GM12878 (cell line): Measurements from ENCODE around the gene CCDC81. TPM values are rescaled to one million over a fixed set of nuclear protein-coding genes. Genes with fewer than 3 reads are reported as not detected.

ENCODE experiments used
- ATAC-seq: fragments of 200-7000 bp; cut with Tn5 transposase; 3 replicates; pipeline ENCODE4 v1.9.1; 2020; ENCODE audit warnings: mild to moderate bottlenecking, moderate library complexity
- BruUV-seq: library from RNA; stranded (reverse); fragments of 400-500 nt; replicated peaks from 2 replicates; lab custom pipeline; 2021; lab: Mats Ljungman, UMichigan
- CTCF ChIA-PET: fragments of 300-600 bp; sonication (Branson Sonifier 250); formaldehyde crosslinking; extraction: SDS; loops from one replicate; lab custom pipeline; 2021; ENCODE audit warnings: inconsistent platforms; lab: Yijun Ruan, JAX
- POLR2A ChIA-PET: fragments of 350-600 bp; formaldehyde crosslinking; extraction: SDS; loops from one replicate; lab custom pipeline; 2021; ENCODE audit warnings: inconsistent platforms; lab: Charles Lee
- RAD21 ChIA-PET: fragments of 300-600 bp; sonication (Branson Sonifier 250); formaldehyde crosslinking; loops from one replicate; lab custom pipeline; 2023; ENCODE audit warnings: antibody characterized with exemption; ENCODE audit not compliant: unreplicated experiment; lab: Charles Lee
- SMC1A ChIA-PET: fragments of 300-600 bp; sonication (Branson Sonifier 250); formaldehyde crosslinking; loops from one replicate; lab custom pipeline; 2023; ENCODE audit not compliant: unreplicated experiment, uncharacterized antibody; lab: Charles Lee
- DNase-seq: peaks from one replicate; pipeline ENCODE4 v3.0.0-alpha.2; 2011; ENCODE audit warnings: low read depth, low spot score
- FAIRE-seq: peaks from 3 replicates; lab custom pipeline; 2011; peaks lifted over from hg19 to GRCh38; lab: Jason Lieb, UNC
- H2AFZ ChIP-seq: 2 replicates; pipeline ENCODE4 v1.6.0; 2011; ENCODE audit warnings: low read depth, low read length, control low read depth; ENCODE audit not compliant: control insufficient read depth
- H3K27ac ChIP-seq: 2 replicates; pipeline ENCODE4 v1.5.1; 2011; ENCODE audit warnings: control low read depth; ENCODE audit not compliant: control insufficient read depth, insufficient read depth
- H3K27me3 ChIP-seq, 2 experiments: replicated peaks in 1 of 2; 2 replicates each; pipeline versions ENCODE4 v1.6.0 to v1.6.1; 2011; ENCODE audit warnings: low read length in 1 of 2; ENCODE audit not compliant: control insufficient read depth in 2 of 2, insufficient read depth in 2 of 2
- H3K36me3 ChIP-seq, 2 experiments: 2 replicates each; pipeline ENCODE4 v1.5.1; 2011; ENCODE audit warnings: low read length in 1 of 2; ENCODE audit not compliant: control insufficient read depth in 2 of 2, insufficient read depth in 2 of 2
- H3K4me1 ChIP-seq: 2 replicates; pipeline ENCODE4 v1.6.1; 2011; ENCODE audit warnings: mild to moderate bottlenecking, low read length, moderate library complexity, mixed read lengths; ENCODE audit not compliant: control insufficient read depth, insufficient read depth
- H3K4me2 ChIP-seq: 2 replicates; pipeline ENCODE4 v1.6.0; 2011; ENCODE audit warnings: control low read depth; ENCODE audit not compliant: control insufficient read depth, insufficient read depth
- H3K4me3 ChIP-seq: fragments of 200-600 bp; sonication (generic); 2 replicates; pipeline ENCODE4 v1.5.1; 2016
- H3K79me2 ChIP-seq: 2 replicates; pipeline ENCODE4 v1.6.0; 2011; ENCODE audit warnings: low read length; ENCODE audit not compliant: control insufficient read depth, insufficient read depth
- H3K9ac ChIP-seq: 2 replicates; pipeline ENCODE4 v1.8.0; 2011; ENCODE audit warnings: low read length, control low read depth, mixed read lengths; ENCODE audit not compliant: control insufficient read depth, insufficient read depth
- H3K9me3 ChIP-seq: replicated peaks from 3 replicates; pipeline ENCODE4 v1.5.1; 2011; ENCODE audit warnings: mild to moderate bottlenecking, low read length; ENCODE audit not compliant: control insufficient read depth, insufficient read depth
- H4K20me1 ChIP-seq: 2 replicates; pipeline ENCODE4 v1.6.0; 2011; ENCODE audit not compliant: control insufficient read depth, insufficient read depth
- BHLHE40 ChIP-seq, 2 experiments: fragments of 450-650 bp in 1 of 2; IDR thresholded peaks; 2 replicates each; pipeline ENCODE4 v1.6.1; 2011 to 2017; ENCODE audit warnings: low read depth in 2 of 2, borderline replicate concordance in 1 of 2, improper control_type of control experiment in 1 of 2, low read length in 1 of 2, mild to moderate bottlenecking in 1 of 2
- CEBPB ChIP-seq, 2 experiments: fragments of 150-350 bp in 1 of 2; IDR thresholded peaks; 2 replicates each; pipeline ENCODE4 v1.6.1; 2012 to 2014; ENCODE audit warnings: low read depth in 2 of 2, low read length in 2 of 2, borderline replicate concordance in 1 of 2, inconsistent platforms in 1 of 2
- ETV6 ChIP-seq, 2 experiments: fragments of 450-650 bp in 1 of 2; IDR thresholded peaks in 1 of 2; conservative IDR thresholded peaks in 1 of 2; 2 replicates each; pipeline ENCODE4 v1.6.1; 2014; ENCODE audit warnings: antibody characterized with exemption in 1 of 2, borderline replicate concordance in 1 of 2, low read depth in 1 of 2, mild to moderate bottlenecking in 1 of 2, moderate library complexity in 1 of 2
- JUNB ChIP-seq: IDR thresholded peaks from 2 replicates; pipeline ENCODE4 v1.6.1; 2016; ENCODE audit warnings: antibody characterized with exemption, mild to moderate bottlenecking
- RELB ChIP-seq: fragments of 450-650 bp; IDR thresholded peaks from 2 replicates; pipeline ENCODE4 v1.6.1; 2017; ENCODE audit warnings: low read depth, mild to moderate bottlenecking, moderate library complexity
- SPI1 ChIP-seq: IDR thresholded peaks from 2 replicates; pipeline ENCODE4 v1.6.1; 2011; ENCODE audit warnings: low read depth, mild to moderate bottlenecking, low read length, moderate library complexity, borderline replicate concordance; ENCODE audit not compliant: insufficient read depth
- WRNIP1 ChIP-seq: IDR thresholded peaks from 2 replicates; pipeline ENCODE4 v1.6.1; 2011; ENCODE audit warnings: low read depth, low read length, improper control_type of control experiment, borderline replicate concordance
- WGBS: methylation state at CpG from one replicate; pipeline ENCODE4 v1.1.6; 2016; ENCODE audit warnings: low lambda C conversion rate; ENCODE audit not compliant: insufficient replicate concordance, insufficient coverage; ENCODE audit errors: missing lambda C conversion rate; 5-methylcytosine and 5-hydroxymethylcytosine counted together
- in situ Hi-C: fragments of 300-500 bp; cut with MboI; formaldehyde crosslinking; loops from 9 replicates; pipeline ENCODE4 v1.14.3; 2018; ENCODE audit warnings: mixed read lengths
- intact Hi-C: fragments of 100-400 bp; cut with micrococcal nuclease; formaldehyde crosslinking; loops from one replicate; pipeline ENCODE4 v1.14.2; 2022; ENCODE audit not compliant: unreplicated experiment
- polyA plus RNA-seq, 11 experiments: library from polyadenylated mRNA; depleted of rRNA in 4 of 11; unstranded in 6 of 11; stranded (reverse) in 5 of 11; fragments of >200 nt; fragmentation: Nextera tagmentation in 4 of 11; fragmentation: Illumina TruSeq in 1 of 11; extraction: Ambion mirVana in 4 of 11; extraction: Trizol in 1 of 11; gene quantifications; 1 replicate in 1 of 11; 2 replicates in 10 of 11; pipeline versions ENCODE4 v1.2.1 to v1.2.3, GENCODE V29; 2011 to 2016; ENCODE audit warnings: inconsistent platforms in 2 of 11, missing spikeins in 2 of 11, low read depth in 1 of 11
- total RNA-seq, 4 experiments: library from RNA; depleted of rRNA in 3 of 4; stranded (reverse); fragments of >200 nt in 3 of 4; fragmentation: Illumina TruSeq in 1 of 4; extraction: Trizol in 1 of 4; gene quantifications; 2 replicates each; pipeline versions ENCODE4 v1.2.1 to v1.2.3, GENCODE V29; 2013 to 2021

The CCDC81 gene
- total and polyA plus RNA-seq, 10 of the 15 experiments (the other 5 are each of a cell fraction or from before 2014, with no cell fraction given), result 0.06 to 0.53 (median 0.22) TPM

GRCh38 chr11:86395061-86395551 is 20.4 kb downstream of the CCDC81 start (continued):
- no peak for TF ChIP-seq CEBPB (IDR thresholded peaks at IDR 0.05; ENCODE audit: borderline replicate concordance in 1 of 2, low read depth in 2 of 2, low read length in 2 of 2)

- TF ChIP-seq SPI1 (no peak), BHLHE40 (IDR thresholded peaks at IDR 0.05; ENCODE audit: borderline replicate concordance in 1 of 2, low read depth in 2 of 2, low read length in 1 of 2) (no peak), WRNIP1 (no peak), ETV6 (conservative IDR thresholded peaks at IDR 0.05 in 1 of 2, IDR thresholded peaks at IDR 0.05 in 1 of 2; ENCODE audit: borderline replicate concordance in 1 of 2, low read depth in 1 of 2) (no peak), RELB (no peak), JUNB (no peak)
- DNase-seq (no peak), ATAC-seq (no peak), FAIRE-seq (no peak)
- Histone ChIP-seq H4K20me1 (no peaks in the 10 kb centered on the region), H3K9ac (no peak overlapping the region), H2AFZ (no peak overlapping the region), H3K79me2 (no peaks in the 10 kb centered on the region), H3K4me2 (no peak overlapping the region), H3K27me3 (no peaks in the 10 kb centered on the region), H3K36me3 (no peaks in the 10 kb centered on the region), H3K9me3 (no peaks in the 10 kb centered on the region), H3K4me3 (no peak overlapping the region), H3K4me1 (no peaks in the 10 kb centered on the region), H3K27ac (no peak overlapping the region)
- ChIA-PET POLR2A (no interaction called here), SMC1A (interaction anchor here (0.8 to 1.1 kb wide), 2 partner anchors 9 to 16 kb away, joined by 3 to 4 read pairs; no protein-coding TSS in a partner anchor), CTCF (no interaction called here), RAD21 (no interaction called here)
- 88% methylated on average over 2 of the region's 2 CpGs for WGBS
- no TSS peak for BruUV-seq
- intact Hi-C loops (no loop called here), in situ Hi-C loops (no loop called here)
Observed at GRCh38 chr11:86396396-86396795, 21.7 kb downstream of the CCDC81 start.
